ENCODE data around the gene CARD11.
A peak's percentile ranks its signal among the peaks of the same experiment; 100 is the strongest.

CARD11 gene

GRCh38 chr7:3013975-3014792 lies 29.5 kb downstream of the CARD11 start:
- DNase-seq = no peak

- DNase-seq = no peak
These were observed 32.3 kb downstream of the CARD11 start for GRCh38 chr7:3011211-3011852.

GRCh38 chr7:3010161-3010560 lies 33.5 kb downstream of the CARD11 start:
- DNase-seq = no peak

GRCh38 chr7:3009086-3009485 lies 34.6 kb downstream of the CARD11 start:
- no peak for DNase-seq

- DNase-seq = no peak
These were observed 35.3 kb downstream of the CARD11 start for GRCh38 chr7:3008386-3008785.

- DNase-seq = no peak
These were observed 36.0 kb downstream of the CARD11 start for GRCh38 chr7:3007696-3008095.

GRCh38 chr7:3005257-3005656 lies 38.4 kb downstream of the CARD11 start:
- no peak for DNase-seq

GRCh38 chr7:3003936-3004335 lies 39.7 kb downstream of the CARD11 start:
- no peak for DNase-seq

- DNase-seq = no peak
These were observed 41.0 kb downstream of the CARD11 start for GRCh38 chr7:3002631-3003030.

- DNase-seq = no peak
These were observed 43.1 kb downstream of the CARD11 start for GRCh38 chr7:3000566-3000965.

- no peak for DNase-seq
These were observed 44.6 kb downstream of the CARD11 start for GRCh38 chr7:2999078-2999500.

GRCh38 chr7:2997014-2997413 lies 46.7 kb downstream of the CARD11 start:
- DNase-seq = no peak

- DNase-seq = no peak
These were observed 47.5 kb downstream of the CARD11 start for GRCh38 chr7:2996141-2996540.

- no peak for DNase-seq
These were observed 49.8 kb downstream of the CARD11 start for GRCh38 chr7:2993868-2994267.

GRCh38 chr7:2993396-2993795 lies 50.3 kb downstream of the CARD11 start:
- DNase-seq = no peak

GRCh38 chr7:2990949-2991470 lies 52.7 kb downstream of the CARD11 start:
- DNase-seq = no peak

GRCh38 chr7:2986561-2986960 lies 57.1 kb downstream of the CARD11 start:
- no peak for DNase-seq

GRCh38 chr7:2985866-2986265 lies 57.8 kb downstream of the CARD11 start:
- DNase-seq = no peak

- DNase-seq = no peak
These were observed 59.6 kb downstream of the CARD11 start for GRCh38 chr7:2984091-2984490.

- no peak for DNase-seq
These were observed 60.1 kb downstream of the CARD11 start for GRCh38 chr7:2983586-2983985.

- DNase-seq = no peak
These were observed 60.8 kb downstream of the CARD11 start for GRCh38 chr7:2982831-2983230.

- no peak for DNase-seq
These were observed 61.3 kb downstream of the CARD11 start for GRCh38 chr7:2982401-2982800.

- DNase-seq = no peak
These were observed 62.6 kb downstream of the CARD11 start for GRCh38 chr7:2981103-2981480.

- DNase-seq = peak; percentile 53 to 73
These were observed 63.1 kb downstream of the CARD11 start for GRCh38 chr7:2980401-2981102.

Data from inflammatory macrophage treated with lipopolysaccharide for 1 hour (primary cell).